Osteoblast (primary cell): Measurements from ENCODE around the gene SHMT2. TPM values are rescaled to one million over a fixed set of nuclear protein-coding genes. Genes with fewer than 3 reads are reported as not detected.
"Not testable (repeated sequence)": the region's sequence is repeated elsewhere in the genome, so short reads cannot be mapped to it uniquely, and the experiment has no call there.

Source experiments
- DNase-seq: peaks from one replicate; pipeline ENCODE4 v3.0.0; 2011; ENCODE audit warnings: low spot score, mixed read lengths; ENCODE audit not compliant: insufficient read length; ENCODE audit errors: missing footprints
- H2AFZ ChIP-seq: 2 replicates; pipeline ENCODE4 v1.6.0; 2011; ENCODE audit warnings: mild to moderate bottlenecking, low read length
- H3K27ac ChIP-seq: 2 replicates; pipeline ENCODE4 v1.5.1; 2011; ENCODE audit warnings: mild to moderate bottlenecking, low read depth, low read length, moderate library complexity
- H3K27me3 ChIP-seq: 2 replicates; pipeline ENCODE4 v1.6.0; 2012; ENCODE audit warnings: mild to moderate bottlenecking, control low read depth, inconsistent platforms, low read length, moderate library complexity; ENCODE audit not compliant: insufficient read depth
- H3K36me3 ChIP-seq: 2 replicates; pipeline ENCODE4 v1.5.1; 2011; ENCODE audit warnings: mild to moderate bottlenecking, low read length, control low read depth, moderate library complexity; ENCODE audit not compliant: insufficient read depth
- H3K4me1 ChIP-seq: 2 replicates; pipeline ENCODE4 v1.5.1; 2011; ENCODE audit warnings: mild to moderate bottlenecking, low read length, control low read depth, moderate library complexity; ENCODE audit not compliant: insufficient read depth
- H3K4me2 ChIP-seq: 2 replicates; pipeline ENCODE4 v1.6.0; 2011; ENCODE audit warnings: mild to moderate bottlenecking, low read length; ENCODE audit not compliant: insufficient read depth
- H3K4me3 ChIP-seq: fragments of 200-600 bp; sonication (generic); 3 replicates; pipeline ENCODE4 v1.5.1; 2012; ENCODE audit warnings: mild to moderate bottlenecking, low read length, inconsistent platforms; ENCODE audit not compliant: insufficient read depth
- H3K79me2 ChIP-seq: 2 replicates; pipeline ENCODE4 v1.6.0; 2012; ENCODE audit warnings: mild to moderate bottlenecking, low read length, control low read depth, inconsistent platforms; ENCODE audit not compliant: insufficient read depth
- H3K9me3 ChIP-seq: 2 replicates; pipeline ENCODE4 v1.5.1; 2011; ENCODE audit warnings: low read depth, low read length, control low read depth
- H4K20me1 ChIP-seq: 2 replicates; pipeline ENCODE4 v1.6.0; 2012; ENCODE audit warnings: mild to moderate bottlenecking, low read length, control low read depth; ENCODE audit not compliant: insufficient read depth
- CTCF ChIP-seq: IDR thresholded peaks from 2 replicates; pipeline ENCODE4 v1.5.1; 2011; ENCODE audit warnings: mild to moderate bottlenecking, low read depth, low read length, moderate library complexity; ENCODE audit errors: extremely low read depth
- small RNA-seq: library from RNA; depleted of rRNA; stranded (forward); fragments of <200 nt; gene quantifications from one replicate; pipeline ENCODE3, GENCODE V24; 2012
- total RNA-seq: library from RNA; depleted of rRNA; stranded (reverse); fragments of >200 nt; gene quantifications from 2 replicates; pipeline ENCODE4 v1.2.3, GENCODE V29; 2012

Gene SHMT2
- total RNA-seq, 1 donor: 408 TPM

- peak; percentile 65 for TF ChIP-seq CTCF
- peaks cover 22% of the 10 kb centered on the region for H3K36me3 ChIP-seq
- H3K27me3 ChIP-seq: no peaks in the 10 kb centered on the region
- H2AFZ ChIP-seq: no peak overlapping the region
- no peak for DNase-seq
- no peak overlapping the region for H3K4me2 ChIP-seq
- no peak overlapping the region for H3K27ac ChIP-seq
- H3K79me2 ChIP-seq: no peaks in the 10 kb centered on the region
- no peaks in the 10 kb centered on the region for H3K9me3 ChIP-seq
- H3K4me3 ChIP-seq: no peak overlapping the region
- H4K20me1 ChIP-seq: no peaks in the 10 kb centered on the region
- peaks cover 23% of the 10 kb centered on the region for H3K4me1 ChIP-seq
Observed at GRCh38 chr12:57276935-57277563, 47.5 kb downstream of the SHMT2 start.

- H3K4me1 ChIP-seq: peaks cover 15% of the 10 kb centered on the region
- no peaks in the 10 kb centered on the region for H3K27me3 ChIP-seq
- H3K4me2 ChIP-seq: no peak overlapping the region
- no peak overlapping the region for H2AFZ ChIP-seq
- H3K27ac ChIP-seq: no peak overlapping the region
- TF ChIP-seq CTCF: no peak
- no peak for DNase-seq
- H3K79me2 ChIP-seq: no peaks in the 10 kb centered on the region
- no peaks in the 10 kb centered on the region for H4K20me1 ChIP-seq
- H3K9me3 ChIP-seq: no peaks in the 10 kb centered on the region
- H3K4me3 ChIP-seq: no peak overlapping the region
- H3K36me3 ChIP-seq: peaks cover 32% of the 10 kb centered on the region
Observed at GRCh38 chr12:57278465-57279381, 49.2 kb downstream of the SHMT2 start.

- Histone ChIP-seq H3K79me2 (no peaks in the 10 kb centered on the region), H3K36me3 (peaks cover 39% of the 10 kb centered on the region), H2AFZ (peak overlapping the region; percentile 70), H3K4me3 (peak overlapping the region; percentile 49), H3K4me1 (peaks cover 15% of the 10 kb centered on the region), H4K20me1 (no peaks in the 10 kb centered on the region), H3K4me2 (peak overlapping the region; percentile 81), H3K27ac (peak overlapping the region; percentile 84), H3K27me3 (no peaks in the 10 kb centered on the region), H3K9me3 (no peaks in the 10 kb centered on the region)
- DNase-seq: peak; percentile 93
- TF ChIP-seq CTCF: no peak
Observed at GRCh38 chr12:57280211-57281062, 50.9 kb downstream of the SHMT2 start.

GRCh38 chr12:57282073-57282472 is 52.6 kb downstream of the SHMT2 start:
- H3K27ac ChIP-seq, H3K4me3 ChIP-seq, H2AFZ ChIP-seq, H3K27me3 ChIP-seq, H3K79me2 ChIP-seq, H3K4me2 ChIP-seq, DNase-seq, H4K20me1 ChIP-seq, H3K9me3 ChIP-seq: not testable (repeated sequence)
- Histone ChIP-seq H3K36me3 (peaks cover 50% of the 10 kb centered on the region), H3K4me1 (peaks cover 15% of the 10 kb centered on the region)

Small RNAs within 50 kb of the gene (small RNA-seq; reads per million reads assigned to genes)
- gene MIR1228: 5.6 reads per million, percentile 88 among the genes with 10 or more reads in this experiment

Other genes with a start within 250 kb of the SHMT2 start
- gene ZBTB39, start 223.2 kb upstream of the SHMT2 start, total RNA-seq: 4.4 and 4.7 TPM in 2 replicates
- not detected in 2 replicates for gene TAC3, start 213.2 kb upstream of the SHMT2 start, total RNA-seq
- gene MYO1A, start 179.6 kb upstream of the SHMT2 start, total RNA-seq: under 0.01 TPM in 1 of 2 replicates, not detected in the other
- gene NEMP1, start 150.9 kb upstream of the SHMT2 start, total RNA-seq: 6.5 and 7.7 TPM in 2 replicates
- 53.6 and 70.9 TPM in 2 replicates for gene NAB2, start 140.6 kb upstream of the SHMT2 start, total RNA-seq
- 149 and 167 TPM in 2 replicates for gene STAT6, start 118.3 kb upstream of the SHMT2 start, total RNA-seq
- 744 and 789 TPM in 2 replicates for gene LRP1, start 101.2 kb upstream of the SHMT2 start, total RNA-seq
- gene LRP1-AS, start 82.1 kb upstream of the SHMT2 start, total RNA-seq: not detected in 2 replicates
- 0.88 and 1.1 TPM in 2 replicates for gene NXPH4, start 12.9 kb upstream of the SHMT2 start, total RNA-seq
- gene STAC3, start 21.5 kb downstream of the SHMT2 start, total RNA-seq: 0.36 and 0.59 TPM in 2 replicates
- gene R3HDM2, start 201.3 kb downstream of the SHMT2 start, total RNA-seq: 23.2 and 25.0 TPM in 2 replicates
- not detected in 2 replicates for gene INHBC, start 205.1 kb downstream of the SHMT2 start, total RNA-seq
- gene INHBE, start 225.6 kb downstream of the SHMT2 start, total RNA-seq: 0.88 and 3.3 TPM in 2 replicates
- gene GLI1, start 230.1 kb downstream of the SHMT2 start, total RNA-seq: 0.29 and 0.36 TPM in 2 replicates